Upper lobe of left lung (tissue), 6 donors: ENCODE results near the gene CDHR3. TPM values are rescaled to one million over a fixed set of nuclear protein-coding genes. Genes with fewer than 3 reads are reported as not detected.

Experiments used
- ATAC-seq, 2 donors: fragments of 200-7000 bp; cut with Tn5 transposase; one replicate each; pipeline ENCODE4 v1.9.1; 2022; ENCODE audit warnings: mild to moderate bottlenecking in 2 of 2, moderate library complexity in 2 of 2; ENCODE audit not compliant: low FRiP score in 2 of 2
- DNase-seq, 2 donors: peaks; one replicate each; pipeline ENCODE4 v3.0.0-alpha.2; 2019 to 2020
- H3K27ac ChIP-seq, 4 donors: fragments of 200-600 bp; sonication (generic); one replicate each; pipeline ENCODE4 v1.5.1; 2016 to 2019
- H3K27me3 ChIP-seq, 4 donors: fragments of 200-600 bp; sonication (generic); one replicate each; pipeline ENCODE4 v1.5.1; 2017 to 2019
- H3K36me3 ChIP-seq, 4 donors: fragments of 200-600 bp; sonication (generic); one replicate each; pipeline ENCODE4 v1.5.1; 2016 to 2019
- H3K4me1 ChIP-seq, 4 donors: fragments of 200-600 bp; sonication (generic); one replicate each; pipeline ENCODE4 v1.5.1; 2018 to 2019
- H3K4me3 ChIP-seq, 4 donors: fragments of 200-600 bp; sonication (generic); one replicate each; pipeline ENCODE4 v1.5.1; 2017 to 2019; ENCODE audit warnings: mild to moderate bottlenecking in 2 of 4, moderate library complexity in 1 of 4
- H3K9me3 ChIP-seq, 4 donors: fragments of 200-600 bp; sonication (generic); one replicate each; pipeline ENCODE4 v1.5.1; 2018 to 2019
- CTCF ChIP-seq, 6 experiments: fragments of 450-650 bp in 4 of 6; fragments of 200-600 bp in 2 of 6; sonication (generic) in 2 of 6; IDR thresholded peaks; one replicate each; pipeline ENCODE4 v1.5.1; 2016 to 2019; ENCODE audit warnings: antibody characterized with exemption in 6 of 6
- EP300 ChIP-seq, 4 donors: sonication (generic); formaldehyde crosslinking; IDR thresholded peaks; one replicate each; pipeline ENCODE4 v1.5.1; 2017; ENCODE audit warnings: antibody characterized with exemption in 4 of 4, control low read depth in 2 of 4
- POLR2A ChIP-seq, 4 donors: fragments of 450-650 bp; IDR thresholded peaks; one replicate each; pipeline ENCODE4 v1.5.1; 2016 to 2017; ENCODE audit warnings: antibody characterized with exemption in 4 of 4, mild to moderate bottlenecking in 2 of 4
- POLR2AphosphoS5 ChIP-seq, 2 donors: sonication (generic); formaldehyde crosslinking; IDR thresholded peaks; one replicate each; pipeline ENCODE4 v1.5.1; 2017; ENCODE audit warnings: antibody characterized with exemption in 2 of 2
- WGBS, 2 donors: methylation state at CpG; one replicate each; pipeline ENCODE4 v1.1.5; 2017 to 2018; 5-methylcytosine and 5-hydroxymethylcytosine counted together
- total RNA-seq, 6 donors: library from RNA; depleted of rRNA in 4 of 6; stranded (reverse); fragments of >200 nt in 4 of 6; gene quantifications; one replicate each; pipeline versions ENCODE4 v1.1.0 to v1.2.1, GENCODE V29; 2016 to 2021
- donor health status: DM: no; HTN: no; CAD: no; lungs with moderate emphysema.
- donor health status: DM: no; HTN: yes; CAD: no; lungs with severe emphysema.

The CDHR3 gene
- total RNA-seq, 6 donors from 2014 or later: 2.6 to 148 (median 32.8) TPM

- Histone ChIP-seq H3K4me1 (no peaks in the 10 kb centered on the region), H3K9me3 (no peaks in the 10 kb centered on the region), H3K36me3 (no peaks in the 10 kb centered on the region), H3K27ac (no peak overlapping the region), H3K27me3 (no peaks in the 10 kb centered on the region), H3K4me3 (no peak overlapping the region)
- ATAC-seq (no peak), DNase-seq (no peak)
- 77 to 82% methylated on average over 3 of the region's 3 CpGs for WGBS, 2 donors
- TF ChIP-seq POLR2A (IDR thresholded peaks at IDR 0.05) (no peak), POLR2AphosphoS5 (IDR thresholded peaks at IDR 0.05) (no peak), CTCF (IDR thresholded peaks at IDR 0.05) (no peak), EP300 (IDR thresholded peaks at IDR 0.05) (no peak)
Measured at GRCh38 chr7:105958012-105958411, 5.1 kb upstream of the CDHR3 start.

- no peaks in the 10 kb centered on the region for H3K4me1 ChIP-seq
- H3K27ac ChIP-seq: no peak overlapping the region
- ATAC-seq (peak in 1 of 2 donors; percentile 19), DNase-seq (no peak)
- WGBS, 2 donors: 93 to 100% methylated on average over 4 to 7 of the region's 7 CpGs
- no peaks in the 10 kb centered on the region for H3K27me3 ChIP-seq
- H3K9me3 ChIP-seq: no peaks in the 10 kb centered on the region
- no peaks in the 10 kb centered on the region for H3K36me3 ChIP-seq
- no peak overlapping the region for H3K4me3 ChIP-seq
- TF ChIP-seq CTCF (IDR thresholded peaks at IDR 0.05): no peak
- no peak for TF ChIP-seq EP300 (IDR thresholded peaks at IDR 0.05)
- TF ChIP-seq POLR2A (IDR thresholded peaks at IDR 0.05): no peak
- TF ChIP-seq POLR2AphosphoS5 (IDR thresholded peaks at IDR 0.05): no peak
Measured at GRCh38 chr7:105962353-105962752, 711 bp upstream of the CDHR3 start.

DNA sequence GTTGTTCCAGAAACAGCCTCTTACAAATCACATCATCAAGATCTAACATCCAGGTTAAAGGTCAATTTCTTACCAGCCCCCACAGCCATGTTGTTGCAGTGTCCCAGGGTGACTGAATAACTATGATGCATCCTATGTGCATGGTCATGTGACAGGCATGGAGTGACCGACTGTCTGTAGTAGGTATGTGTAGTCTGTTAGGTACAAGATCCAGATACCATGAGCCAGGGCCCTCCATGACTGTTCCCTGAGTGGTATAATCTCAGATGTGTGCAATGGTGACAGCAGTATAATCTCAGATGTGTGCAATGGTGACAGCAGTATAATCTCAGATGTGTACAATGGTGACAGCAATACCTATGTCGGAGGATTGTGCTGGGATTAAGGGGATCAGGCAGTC, 8.8 kb downstream of the CDHR3 start:
- H3K4me3 ChIP-seq: no peak overlapping the region
- H3K4me1 ChIP-seq: no peaks in the 10 kb centered on the region
- no peaks in the 10 kb centered on the region for H3K9me3 ChIP-seq
- 78 to 95% methylated on average over 2 of the region's 2 CpGs for WGBS, 2 donors
- H3K36me3 ChIP-seq: no peaks in the 10 kb centered on the region
- no peak for ATAC-seq
- TF ChIP-seq CTCF (IDR thresholded peaks at IDR 0.05) (no peak), POLR2A (IDR thresholded peaks at IDR 0.05) (no peak), POLR2AphosphoS5 (IDR thresholded peaks at IDR 0.05) (no peak), EP300 (IDR thresholded peaks at IDR 0.05) (no peak)
- H3K27me3 ChIP-seq: no peaks in the 10 kb centered on the region
- DNase-seq: no peak
- no peak overlapping the region for H3K27ac ChIP-seq

DNA sequence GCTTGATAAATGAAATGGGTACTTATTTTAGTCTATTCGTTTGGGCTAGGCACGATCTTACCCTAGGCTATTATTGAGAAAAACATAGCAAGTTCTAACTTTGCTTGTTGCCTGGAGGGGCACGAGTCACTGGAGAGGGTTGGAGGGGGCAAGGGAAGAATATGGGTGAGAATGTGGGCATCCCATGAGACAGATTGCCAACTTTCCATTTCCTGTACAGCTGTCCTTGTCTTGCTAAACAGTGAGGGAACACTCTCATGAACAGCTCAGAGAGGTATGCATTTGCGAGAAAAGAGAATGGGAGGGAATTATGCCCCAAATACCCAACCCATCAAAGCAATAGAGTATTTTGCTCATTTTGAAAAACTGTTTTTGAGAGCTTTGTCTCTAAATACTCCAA, 9.2 kb downstream of the CDHR3 start:
- no peak overlapping the region for H3K4me3 ChIP-seq
- WGBS, 2 donors: 59 to 76% methylated on average over 4 of the region's 4 CpGs
- H3K4me1 ChIP-seq: no peaks in the 10 kb centered on the region
- no peak overlapping the region for H3K27ac ChIP-seq
- H3K9me3 ChIP-seq: no peaks in the 10 kb centered on the region
- no peaks in the 10 kb centered on the region for H3K27me3 ChIP-seq
- ATAC-seq (no peak), DNase-seq (no peak)
- TF ChIP-seq EP300 (IDR thresholded peaks at IDR 0.05) (no peak), CTCF (IDR thresholded peaks at IDR 0.05) (no peak), POLR2AphosphoS5 (IDR thresholded peaks at IDR 0.05) (no peak), POLR2A (IDR thresholded peaks at IDR 0.05) (no peak)
- H3K36me3 ChIP-seq: no peaks in the 10 kb centered on the region

DNA sequence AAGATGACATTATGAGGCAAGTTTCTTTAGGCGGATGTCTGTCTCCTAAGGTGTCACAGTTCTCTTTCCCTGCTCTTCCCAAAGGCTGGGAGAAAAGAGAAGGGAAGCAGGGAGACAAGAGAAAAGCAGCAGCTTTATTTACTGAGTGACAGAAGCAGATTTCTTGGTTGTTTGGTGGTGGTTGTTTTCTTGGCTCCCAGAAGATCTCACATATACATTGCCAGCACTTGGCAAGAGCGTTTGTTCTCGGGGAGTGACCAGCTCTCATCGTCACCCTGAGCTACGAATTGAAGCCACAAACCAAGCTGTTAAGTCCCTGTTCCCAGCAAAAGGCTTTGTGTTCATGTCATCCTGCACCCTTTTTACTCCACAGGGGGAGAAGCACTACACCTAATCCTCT, 11.4 kb downstream of the CDHR3 start:
- 82% methylated on average over 5 of the region's 5 CpGs for WGBS, 2 donors
- ATAC-seq: no peak
- Histone ChIP-seq H3K36me3 (no peaks in the 10 kb centered on the region), H3K27me3 (no peaks in the 10 kb centered on the region), H3K4me1 (peaks cover 0 to 4% (median 0%) of the 10 kb centered on the region in 4 donors), H3K4me3 (no peak overlapping the region), H3K27ac (no peak overlapping the region), H3K9me3 (no peaks in the 10 kb centered on the region)
- no peak for TF ChIP-seq POLR2A (IDR thresholded peaks at IDR 0.05)
- TF ChIP-seq EP300 (IDR thresholded peaks at IDR 0.05): no peak
- no peak for TF ChIP-seq CTCF (IDR thresholded peaks at IDR 0.05)
- no peak for TF ChIP-seq POLR2AphosphoS5 (IDR thresholded peaks at IDR 0.05)
- DNase-seq: no peak
